OCI-M1 (cell line): Measurements from ENCODE around the gene QKI.

Experiments used
- DNase-seq: peaks from one replicate; lab custom pipeline; 2025; lab: John Stamatoyannopoulos, UW

QKI gene

DNA sequence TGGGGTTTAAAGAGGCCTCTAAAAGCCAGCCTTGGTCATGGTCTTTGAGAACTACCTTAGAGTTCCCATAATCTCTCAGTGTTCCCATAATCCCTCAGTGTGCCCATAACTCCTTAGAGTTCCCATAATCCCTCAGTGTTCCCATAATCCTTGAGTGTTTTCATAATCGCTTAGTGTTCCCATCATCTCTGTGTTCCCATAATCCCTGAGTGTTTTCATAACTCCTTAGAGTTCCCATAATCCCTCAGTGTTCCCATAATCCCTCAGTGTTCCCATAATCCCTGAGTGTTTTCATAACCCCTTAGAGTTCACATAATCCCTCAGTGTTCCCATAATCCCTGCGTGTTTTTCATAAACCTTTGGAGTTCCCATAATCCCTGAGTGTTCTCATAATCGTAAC, 199.2 kb downstream of the QKI start:
- DNase-seq = no peak

DNA sequence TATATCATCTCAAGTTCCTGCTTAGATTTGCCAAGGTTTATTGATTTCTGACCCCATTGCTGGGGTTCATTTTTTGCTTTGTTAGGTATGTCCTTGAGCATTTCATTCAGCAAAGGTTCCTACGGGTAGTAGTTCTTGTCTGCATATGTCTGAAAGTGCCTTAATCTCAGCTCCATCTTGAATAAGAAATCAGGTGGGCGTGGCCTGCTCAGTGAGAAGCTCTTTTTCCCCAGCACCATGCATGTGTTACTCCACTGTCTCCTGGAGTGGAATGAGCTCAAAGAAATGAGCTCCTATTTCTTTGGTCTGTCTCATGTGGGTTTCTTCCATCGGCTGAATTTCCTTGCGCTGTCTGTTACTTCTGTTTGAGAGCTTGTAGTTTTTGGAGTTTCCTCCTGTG, 201.9 kb downstream of the QKI start:
- no peak for DNase-seq

DNA sequence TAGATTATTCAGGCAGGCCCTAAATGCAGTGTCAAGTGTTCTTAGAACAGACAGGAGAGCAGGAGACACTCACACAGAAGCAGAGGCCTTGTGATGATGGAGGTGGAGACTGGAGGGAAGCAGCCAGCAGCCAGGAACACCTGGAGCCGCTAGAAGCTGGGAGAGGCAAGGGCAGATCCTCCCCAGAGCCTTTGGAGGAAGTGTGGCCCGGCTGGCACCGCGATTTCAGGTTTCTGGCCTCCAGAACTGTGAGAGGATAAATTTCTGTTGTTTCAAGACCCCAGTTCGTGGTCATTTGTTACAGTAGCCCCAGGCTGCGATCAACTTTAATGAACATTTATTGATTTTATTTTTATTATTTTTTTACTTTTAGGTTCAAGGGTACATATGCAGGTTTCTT, 203.0 kb downstream of the QKI start:
- no peak for DNase-seq

DNA sequence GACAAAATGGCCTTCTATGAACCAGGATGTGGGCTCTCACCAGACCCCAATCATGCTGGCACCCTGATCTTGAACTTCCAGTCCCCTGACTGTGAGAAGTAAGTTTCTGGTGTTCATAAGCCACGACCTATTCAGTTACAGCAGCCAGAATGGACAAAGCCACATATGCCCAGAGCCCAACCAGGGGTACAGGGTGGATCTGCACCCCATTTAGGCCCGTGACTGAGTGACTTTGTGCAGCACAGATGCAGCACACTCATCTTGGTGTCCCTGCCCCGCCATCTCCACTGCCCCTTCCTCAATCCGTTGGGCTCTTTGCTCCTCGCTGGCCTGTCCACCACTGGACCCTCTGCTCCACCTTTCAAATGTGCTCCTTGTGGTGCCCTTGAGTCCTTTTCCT, 205.6 kb downstream of the QKI start:
- no peak for DNase-seq

DNA sequence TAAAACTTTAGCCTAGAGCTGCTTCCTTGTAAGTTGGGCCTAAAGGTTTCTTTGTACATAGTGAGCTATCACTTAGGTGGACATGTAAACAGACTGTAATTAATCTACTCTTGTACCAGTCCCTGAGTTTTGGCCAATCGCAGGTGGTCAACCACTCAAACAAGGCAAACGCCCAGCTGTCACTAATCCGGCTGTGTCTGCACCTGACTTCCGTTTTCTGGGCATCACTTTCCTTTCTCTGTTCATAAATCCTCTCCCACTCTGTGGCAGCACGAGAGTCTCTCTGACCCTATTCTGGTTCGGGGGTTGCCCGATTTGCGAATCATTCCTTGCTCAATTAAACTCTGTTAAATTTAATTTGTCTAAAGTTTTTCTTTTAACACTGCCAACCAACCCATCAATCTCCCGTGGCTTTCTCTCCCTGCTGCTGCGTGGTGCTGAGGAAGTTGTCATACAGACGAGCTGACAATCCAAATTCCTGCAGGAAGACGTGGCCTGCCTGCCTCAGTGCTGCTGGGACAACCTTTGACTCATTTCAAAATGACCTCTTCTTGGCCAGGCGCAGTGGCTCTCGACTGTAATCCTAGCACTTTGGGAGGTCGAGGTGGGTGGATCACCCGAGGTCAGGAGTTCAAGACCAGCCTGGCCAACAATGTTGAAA, 206.3 kb downstream of the QKI start:
- DNase-seq = no peak

DNA sequence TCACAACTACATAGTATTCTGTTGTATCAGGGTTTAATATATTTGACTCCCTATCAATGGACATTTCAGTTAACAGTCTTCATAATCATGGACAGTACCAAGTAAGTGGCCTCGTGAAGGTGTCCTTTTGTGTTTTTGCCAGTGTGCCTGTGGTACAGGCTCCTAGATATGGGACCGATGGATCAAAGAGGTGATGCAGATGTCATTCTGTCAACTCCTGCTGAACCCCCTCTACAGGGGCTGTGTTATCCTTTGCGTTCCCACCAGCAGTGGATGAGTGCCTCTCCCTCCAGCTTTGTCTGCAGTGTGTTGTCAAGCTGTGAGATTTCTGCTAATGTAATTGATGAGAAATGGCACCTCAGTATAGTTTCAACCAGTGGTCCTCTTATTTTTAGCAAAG, 210.7 kb downstream of the QKI start:
- DNase-seq = no peak

DNA sequence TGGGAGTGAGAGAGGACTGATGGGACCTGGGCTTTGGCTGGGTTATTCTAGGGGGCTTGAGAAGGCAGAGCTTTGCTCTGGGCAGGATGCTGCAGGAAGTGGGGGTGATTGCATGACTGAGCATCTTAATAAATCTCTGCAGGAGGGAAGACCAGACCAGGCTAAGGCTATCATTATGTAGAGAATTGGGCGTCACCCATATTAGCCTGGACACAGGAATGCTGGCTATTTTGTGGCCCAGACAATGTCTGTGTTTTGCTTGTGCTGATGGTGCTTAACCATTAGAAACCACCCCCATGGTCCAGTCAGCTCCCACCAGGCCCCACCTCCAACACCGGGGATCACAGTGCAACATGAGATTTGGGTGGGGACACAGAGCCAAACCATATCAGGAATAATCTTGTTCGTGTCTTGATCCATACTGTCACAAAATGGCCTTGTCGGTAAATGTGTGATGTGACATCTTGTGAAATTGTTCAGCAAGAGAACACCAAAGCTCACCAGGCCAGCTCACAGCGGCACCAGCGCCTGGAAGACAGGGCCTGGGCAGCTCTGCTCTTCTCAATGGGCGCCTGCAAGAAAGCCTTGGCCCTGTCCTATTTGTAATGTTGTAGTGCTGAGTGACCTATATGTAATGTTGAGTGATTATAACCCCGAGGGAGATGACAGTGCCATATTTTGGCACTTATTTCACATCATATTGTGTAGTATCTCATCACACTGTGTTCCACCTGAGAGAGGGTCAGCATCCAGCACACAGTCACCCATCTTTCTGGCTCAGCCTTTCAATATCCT, 211.8 kb downstream of the QKI start:
- DNase-seq = no peak

DNA sequence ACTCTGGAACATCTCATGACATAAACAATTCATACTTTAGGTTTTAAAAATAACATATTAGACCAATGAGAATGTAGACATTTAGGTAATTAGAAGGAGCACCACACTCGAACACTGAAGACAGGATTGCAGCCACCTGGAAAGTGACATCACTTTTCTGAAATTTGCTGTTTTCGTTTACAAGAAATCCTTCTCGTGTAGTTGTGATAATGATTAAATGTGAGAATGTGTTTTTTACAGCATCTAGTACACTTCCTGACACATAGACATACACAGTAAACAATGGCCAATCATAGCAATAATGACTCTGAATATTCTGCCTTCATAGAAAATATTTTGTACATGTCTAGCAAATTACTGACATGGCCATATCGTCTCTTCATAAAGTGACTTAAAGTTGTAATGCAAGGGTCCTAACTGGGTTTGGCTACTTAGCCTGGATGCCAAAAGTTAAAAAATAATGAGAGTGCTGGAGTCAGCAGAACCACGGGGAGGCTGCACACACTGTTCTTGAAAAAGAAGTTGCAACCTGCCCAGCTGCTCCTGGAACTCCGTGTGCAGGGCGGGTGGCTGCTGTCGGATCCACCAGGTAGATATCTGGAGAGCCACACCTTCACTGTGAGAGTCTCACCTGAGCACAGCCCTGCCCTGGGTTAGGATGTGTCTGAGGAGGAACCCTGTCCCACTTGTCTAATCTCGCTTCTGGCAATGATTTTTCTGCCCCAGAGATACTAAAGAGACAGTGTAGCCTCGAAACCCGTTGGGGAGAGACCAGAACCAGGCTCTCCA, 212.9 kb downstream of the QKI start:
- DNase-seq = no peak
